WI38 (cell line): ENCODE results near the gene TRMT61A.

Experiments
- H3K4me3 ChIP-seq: 2 replicates; pipeline ENCODE4 v1.5.1; 2011; ENCODE audit warnings: low read depth, mild to moderate bottlenecking, control low read depth, low read length
- CTCF ChIP-seq: IDR thresholded peaks from 2 replicates; pipeline ENCODE4 v1.5.1; 2012; ENCODE audit warnings: low read depth, mild to moderate bottlenecking, control low read depth, low read length

TRMT61A gene

DNA sequence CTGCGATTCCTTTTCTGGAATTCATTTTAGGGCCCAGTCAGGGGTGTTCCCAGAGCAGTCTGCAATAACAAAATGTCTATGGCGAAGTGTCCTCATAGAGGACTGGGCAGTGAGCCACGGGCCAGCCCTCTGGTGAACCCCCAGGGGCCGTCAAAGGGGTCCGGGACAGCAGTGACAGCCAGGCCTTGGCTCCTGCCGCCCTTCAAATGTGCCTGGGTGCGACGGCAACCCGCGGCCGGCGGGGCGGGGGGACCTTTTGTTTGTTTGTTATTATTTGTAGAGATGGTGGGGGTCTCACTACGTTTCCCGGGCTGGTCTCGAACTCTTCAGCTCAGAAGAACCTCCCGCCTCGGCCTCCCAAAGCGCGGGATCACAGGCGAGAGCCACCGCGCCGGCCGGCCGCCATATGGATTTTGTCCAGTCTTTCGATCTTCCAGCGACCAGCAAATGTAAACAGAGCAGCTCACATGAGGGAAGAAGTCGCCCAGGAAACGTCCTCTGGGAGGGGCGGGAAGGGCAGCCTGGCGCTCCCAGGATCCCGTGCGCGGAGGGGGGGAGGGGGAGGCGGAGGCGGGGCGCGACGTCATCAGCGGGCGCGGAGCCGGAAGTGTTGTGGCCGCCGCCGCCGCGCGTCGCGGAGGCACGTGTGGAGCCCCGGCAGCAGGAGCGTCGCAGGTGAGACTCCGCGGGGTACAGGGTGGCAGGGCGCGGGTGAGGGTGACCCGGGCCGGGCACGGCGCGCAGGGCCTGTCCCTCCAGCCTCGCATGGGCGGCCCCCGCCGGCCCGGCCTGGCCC, at the start of gene TRMT61A:
TRMT61A (plus strand) TSS at position 610 of the 796 bp plus-strand sequence. CDS start 783 bp downstream, outside the sequence.
- no peak for TF ChIP-seq CTCF
- H3K4me3 ChIP-seq: peak within 1 kb of the TSS; percentile 82

DNA sequence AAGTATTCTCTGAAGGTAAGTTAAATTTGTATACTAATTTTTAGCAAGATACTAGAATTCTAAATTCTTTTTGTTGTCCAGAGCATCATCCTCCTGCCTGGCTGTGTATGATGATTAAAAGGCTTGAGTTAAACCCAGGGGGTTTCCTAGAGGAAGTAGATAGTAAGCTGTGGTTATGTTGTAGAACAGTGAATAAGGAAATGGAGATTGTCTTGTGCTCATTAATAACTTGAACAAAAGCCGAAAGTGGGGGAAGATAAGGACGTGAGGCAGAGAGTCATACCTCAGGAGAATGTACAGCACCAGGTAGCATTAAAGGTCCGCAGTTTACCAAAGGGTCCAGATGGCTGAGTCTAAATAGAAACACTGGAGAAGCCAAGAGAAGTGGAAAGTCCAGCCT, 48.4 kb upstream of the TRMT61A start:
- no peak overlapping the region for H3K4me3 ChIP-seq
- no peak for TF ChIP-seq CTCF

GRCh38 chr14:103483600-103483999, 45.4 kb upstream of the TRMT61A start:
- peak overlapping the region; percentile 40 for H3K4me3 ChIP-seq
- TF ChIP-seq CTCF: no peak

- TF ChIP-seq CTCF: no peak
Observed at GRCh38 chr14:103485504-103485903, 43.5 kb upstream of the TRMT61A start.

DNA sequence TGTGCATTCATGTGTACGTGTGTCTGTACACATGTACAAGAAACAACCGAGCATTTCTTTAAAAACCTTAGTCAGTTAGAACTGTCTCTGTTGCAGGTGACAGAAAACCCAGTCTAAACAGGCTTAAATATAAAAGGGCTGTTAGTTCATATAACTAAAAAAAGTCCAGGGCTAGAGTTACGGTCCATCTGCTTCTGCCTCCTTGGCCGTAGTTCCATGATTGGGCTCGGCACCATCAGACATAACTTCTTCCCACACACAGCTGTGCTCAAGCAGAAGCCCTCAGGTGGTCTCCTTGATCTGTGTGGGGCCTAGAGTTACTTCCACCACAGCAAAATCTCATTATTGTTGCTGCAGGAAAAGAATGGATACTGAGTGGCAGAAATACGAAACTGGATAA, 40.9 kb upstream of the TRMT61A start:
- H3K4me3 ChIP-seq: no peak overlapping the region
- no peak for TF ChIP-seq CTCF

More at GRCh38 chr14:103485504-103485903, 43.5 kb upstream of the TRMT61A start:
- no peak overlapping the region for H3K4me3 ChIP-seq

GRCh38 chr14:103488960-103489359, 40.0 kb upstream of the TRMT61A start:
- TF ChIP-seq CTCF: no peak
- H3K4me3 ChIP-seq: no peak overlapping the region

DNA sequence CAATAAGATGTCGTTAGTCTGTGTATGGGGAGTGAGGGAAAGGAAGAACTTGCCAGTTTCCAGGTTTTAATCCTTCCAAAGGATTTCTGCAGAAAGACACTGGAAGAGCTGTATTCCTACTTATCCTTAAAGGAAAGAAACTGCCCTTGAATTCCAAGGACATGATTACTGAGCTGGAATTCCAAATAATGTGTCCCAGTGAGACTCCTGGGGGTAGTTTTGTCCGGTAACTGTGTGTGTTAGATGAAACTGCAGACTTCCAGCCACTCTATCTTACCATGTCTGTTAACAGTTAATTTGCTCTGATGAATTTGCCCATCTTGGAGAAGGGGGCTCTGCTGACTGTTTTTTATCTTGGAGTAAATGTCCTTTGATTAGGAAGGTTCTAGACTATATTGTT, 39.4 kb upstream of the TRMT61A start:
- no peak overlapping the region for H3K4me3 ChIP-seq
- TF ChIP-seq CTCF: no peak
